K562 (cell line): Measurements from ENCODE around the gene NRG2. TPM values are rescaled to one million over a fixed set of nuclear protein-coding genes. Genes with fewer than 3 reads are reported as not detected.

Experiments used
- ATAC-seq: fragments of 200-7000 bp; cut with Tn5 transposase; 3 replicates; pipeline ENCODE4 v1.9.1; 2020; ENCODE audit warnings: moderate library complexity
- BruUV-seq: library from RNA; stranded (reverse); fragments of 400-500 nt; replicated peaks from 2 replicates; lab custom pipeline; 2021; lab: Mats Ljungman, UMichigan
- CTCF ChIA-PET: fragments of 300-600 bp; formaldehyde crosslinking; extraction: SDS; loops from one replicate; lab custom pipeline; 2021; ENCODE audit warnings: low intra/inter-chr PET ratio; lab: Yijun Ruan, JAX
- POLR2A ChIA-PET: fragments of 300-600, 350-650 bp; sonication (Branson Sonifier 250); formaldehyde crosslinking; extraction: SDS; loops from one replicate; lab custom pipeline; 2021; ENCODE audit warnings: antibody characterized with exemption, inconsistent platforms; lab: Yijun Ruan, JAX
- DNase-seq, 4 experiments: peaks; one replicate each; pipeline versions ENCODE4 v3.0.0 to v3.0.0-alpha.2; 2011 to 2018; ENCODE audit warnings: low spot score in 3 of 4, mixed read lengths in 3 of 4; ENCODE audit errors: extremely low read depth in 1 of 4
- FAIRE-seq: peaks from 2 replicates; lab custom pipeline; 2011; peaks lifted over from hg19 to GRCh38; lab: Jason Lieb, UNC
- H2AFZ ChIP-seq: 2 replicates; pipeline ENCODE4 v1.6.0; 2011; ENCODE audit warnings: low read depth, low read length, control low read depth, inconsistent platforms
- H3K27ac ChIP-seq: fragments of 200-600 bp; 3 replicates; pipeline ENCODE4 v1.8.0; 2011; ENCODE audit warnings: low read depth, mild to moderate bottlenecking, control low read depth, inconsistent platforms, low read length, moderate library complexity, mixed read lengths; ENCODE audit errors: extremely low read depth
- H3K27me3 ChIP-seq, 2 experiments: fragments of 300-600 bp in 1 of 2; 2 replicates in 1 of 2; 3 replicates in 1 of 2; pipeline versions ENCODE4 v1.6.0 to v1.8.0; 2011; ENCODE audit warnings: inconsistent platforms in 2 of 2, low read length in 2 of 2, mild to moderate bottlenecking in 1 of 2, mixed read lengths in 1 of 2, moderate library complexity in 1 of 2; ENCODE audit not compliant: control insufficient read depth in 2 of 2, insufficient read depth in 2 of 2
- H3K36me3 ChIP-seq: fragments of 300-600 bp; 3 replicates; pipeline ENCODE4 v1.8.0; 2011; ENCODE audit warnings: mild to moderate bottlenecking, low read length, inconsistent platforms; ENCODE audit not compliant: control insufficient read depth, insufficient read depth
- H3K4me1 ChIP-seq, 2 experiments: fragments of 200-600 bp in 1 of 2; replicated peaks in 1 of 2; 2 replicates in 1 of 2; 3 replicates in 1 of 2; pipeline versions ENCODE4 v1.5.1 to v1.8.0; 2011; ENCODE audit warnings: inconsistent platforms in 2 of 2, low read length in 2 of 2, mild to moderate bottlenecking in 1 of 2, mixed read lengths in 1 of 2, moderate library complexity in 1 of 2; ENCODE audit not compliant: control insufficient read depth in 2 of 2, insufficient read depth in 2 of 2
- H3K4me2 ChIP-seq: 2 replicates; pipeline ENCODE4 v1.6.1; 2011; ENCODE audit warnings: low read length, control low read depth, inconsistent platforms, mixed read lengths; ENCODE audit not compliant: insufficient read depth
- H3K4me3 ChIP-seq: fragments of 200-600 bp; sonication (generic), shearing (Covaris generic); 2 replicates; pipeline ENCODE4 v1.5.1; 2016; ENCODE audit warnings: control low read depth, inconsistent platforms
- H3K79me2 ChIP-seq: fragments of 200-600 bp; 3 replicates; pipeline ENCODE4 v1.8.0; 2011; ENCODE audit warnings: low read length, inconsistent platforms; ENCODE audit not compliant: control insufficient read depth, insufficient read depth
- H3K9ac ChIP-seq, 2 experiments: 2 replicates each; pipeline versions ENCODE4 v1.6.0 to v1.6.1; 2011; ENCODE audit warnings: low read depth in 2 of 2, low read length in 2 of 2, control low read depth in 1 of 2, inconsistent platforms in 1 of 2, mild to moderate bottlenecking in 1 of 2, mixed read lengths in 1 of 2; ENCODE audit not compliant: insufficient read depth in 1 of 2
- H3K9me1 ChIP-seq: one replicate; pipeline ENCODE4 v1.6.0; 2011; ENCODE audit warnings: inconsistent platforms, mild to moderate bottlenecking, low read length, moderate library complexity; ENCODE audit not compliant: control insufficient read depth, insufficient read depth
- H3K9me3 ChIP-seq: replicated peaks from 2 replicates; pipeline ENCODE4 v1.5.1; 2011; ENCODE audit warnings: low read depth, low read length, inconsistent platforms; ENCODE audit not compliant: control insufficient read depth, insufficient read depth
- H4K20me1 ChIP-seq: replicated peaks from 2 replicates; pipeline ENCODE4 v1.6.1; 2011; ENCODE audit warnings: low read length, inconsistent platforms, mixed read lengths; ENCODE audit not compliant: control insufficient read depth, insufficient read depth
- CCNT2 ChIP-seq: IDR thresholded peaks from 2 replicates; pipeline ENCODE4 v1.6.1; 2011; ENCODE audit warnings: borderline replicate concordance, low read depth, mild to moderate bottlenecking, moderate library complexity, mixed read lengths, low read length; ENCODE audit not compliant: insufficient read length; ENCODE audit errors: extremely low read depth
- CHD1 ChIP-seq: fragments of 200-600 bp; sonication (generic); IDR thresholded peaks from one replicate; pipeline ENCODE4 v1.6.1; 2012; ENCODE audit warnings: mild to moderate bottlenecking, moderate library complexity, low read length, inconsistent platforms
- NR2C1 ChIP-seq, 2 experiments: fragments of 450-650 bp; IDR thresholded peaks; 2 replicates each; pipeline ENCODE4 v1.6.1; 2017; ENCODE audit warnings: mild to moderate bottlenecking in 2 of 2, antibody characterized with exemption in 1 of 2, inconsistent platforms in 1 of 2, missing compliant biosample characterization in 1 of 2, missing genetic modification characterization in 1 of 2
- NR2C2 ChIP-seq, 2 experiments: fragments of 200-800 bp in 1 of 2; sonication (Bioruptor generic) in 1 of 2; sonication (generic) in 1 of 2; formaldehyde crosslinking in 1 of 2; IDR thresholded peaks; 2 replicates each; pipeline versions ENCODE4 v1.6.1 to v1.8.0; 2016 to 2022; ENCODE audit warnings: mild to moderate bottlenecking in 1 of 2, missing compliant biosample characterization in 1 of 2, missing genetic modification characterization in 1 of 2, missing genetic modification reagents in 1 of 2
- ZFP36 ChIP-seq: fragments of 150-350 bp; IDR thresholded peaks from 2 replicates; pipeline ENCODE4 v1.6.1; 2018; ENCODE audit warnings: low read length, low read depth; ENCODE audit not compliant: partially characterized antibody
- WGBS: fragments of 100-300 bp; shearing (Covaris generic); methylation state at CpG from one replicate; pipeline ENCODE4 v1.1.6; 2016; ENCODE audit warnings: low coverage, mixed read lengths; ENCODE audit not compliant: insufficient coverage; ENCODE audit errors: missing lambda C conversion rate; 5-methylcytosine and 5-hydroxymethylcytosine counted together
- in situ Hi-C: fragments of 300-500 bp; cut with MboI; formaldehyde crosslinking; loops from 4 replicates; pipeline ENCODE4 v1.15.0; 2018; ENCODE audit warnings: inconsistent platforms, mixed read lengths
- intact Hi-C: fragments of 100-400 bp; cut with micrococcal nuclease; formaldehyde crosslinking; loops from 2 replicates; pipeline ENCODE4 v1.14.2; 2022
- polyA plus RNA-seq, 8 experiments: library from polyadenylated mRNA; depleted of rRNA in 4 of 8; stranded (reverse) in 5 of 8; unstranded in 3 of 8; fragments of >200 nt; fragmentation: Nextera tagmentation in 2 of 8; fragmentation: Illumina TruSeq in 1 of 8; extraction: Ambion mirVana in 2 of 8; extraction: Trizol in 1 of 8; gene quantifications; 2 replicates each; pipeline versions ENCODE4 v1.2.1 to v1.2.3, GENCODE V29; 2011 to 2014; ENCODE audit warnings: inconsistent platforms in 1 of 8, missing spikeins in 1 of 8
- total RNA-seq, 7 experiments: library from RNA; depleted of rRNA in 6 of 7; stranded (reverse); fragments of >200 nt in 6 of 7; fragmentation: Illumina TruSeq in 2 of 7; extraction: Trizol in 2 of 7; gene quantifications; 2 replicates each; pipeline versions ENCODE4 v1.2.1 to v1.2.3, GENCODE V29; 2011 to 2021; ENCODE audit warnings: low replicate concordance in 1 of 7

NRG2 gene
- total and polyA plus RNA-seq, 9 of the 15 experiments (the other 6 are each of a cell fraction or from before 2014, with no cell fraction given), result not detected

- POLR2A ChIA-PET, result no interaction called here
- FAIRE-seq, result no peak
- TF ChIP-seq NR2C2 (CRISPR knock-in tag; IDR thresholded peaks at IDR 0.05) (peak; percentile 92), NR2C2 (tag; IDR thresholded peaks at IDR 0.05) (peak; percentile 91), ZFP36 (peak; percentile 50), CCNT2 (no peak), CHD1 (no peak), NR2C1 (IDR thresholded peaks at IDR 0.05) (peak; percentile 94), NR2C1 (tag; IDR thresholded peaks at IDR 0.05) (peak; percentile 94)
Observed at GRCh38 chr5:139836469-139837208, 206.5 kb downstream of the NRG2 start.

More at GRCh38 chr5:139836469-139837208, 206.5 kb downstream of the NRG2 start:
- H3K9me1 ChIP-seq, result no peaks in the 10 kb centered on the region
- H3K4me3 ChIP-seq, result no peak overlapping the region
- no peak overlapping the region for H2AFZ ChIP-seq
- no peak for DNase-seq
- 0 out of 2 replicates have a peak, but pooled peaks cover 16% of the 10 kb centered on the region for H4K20me1 ChIP-seq
- peaks cover 0 to 30% of the 10 kb centered on the region in 2 experiments; a peak in 2 of 5 replicates for H3K27me3 ChIP-seq
- BruUV-seq, result no TSS peak
- H3K4me2 ChIP-seq, result no peak overlapping the region
- ATAC-seq, result no peak
- H3K4me1 ChIP-seq, result no peaks in the 10 kb centered on the region
- intact Hi-C loops, result no loop called here
- CTCF ChIA-PET, result no interaction called here
- in situ Hi-C loops, result no loop called here
- H3K36me3 ChIP-seq, result no peaks in the 10 kb centered on the region
- no peaks in the 10 kb centered on the region for H3K9me3 ChIP-seq
- WGBS, result 44% methylated on average over 21 of the region's 22 CpGs
- H3K27ac ChIP-seq, result no peak overlapping the region
- H3K79me2 ChIP-seq, result no peaks in the 10 kb centered on the region
- no peak overlapping the region for H3K9ac ChIP-seq
